HEK293 (cell line): ENCODE results near the gene USP24.

Source experiments
- CTCF ChIP-seq: fragments of 450-650 bp; formaldehyde crosslinking; IDR thresholded peaks from 2 replicates; pipeline ENCODE4 v1.5.1; 2016; ENCODE audit warnings: missing biosample characterization, missing genetic modification characterization
- HOXA7 ChIP-seq: sonication (generic); formaldehyde crosslinking; IDR thresholded peaks from 2 replicates; pipeline ENCODE4 v1.8.1; 2022; ENCODE audit warnings: missing genetic modification reagents, borderline replicate concordance
- MEIS1 ChIP-seq: sonication (generic); formaldehyde crosslinking; IDR thresholded peaks from 2 replicates; pipeline ENCODE4 v1.8.1; 2022; ENCODE audit warnings: missing genetic modification reagents, mild to moderate bottlenecking, borderline replicate concordance
- OVOL3 ChIP-seq: fragments of 450-650 bp; formaldehyde crosslinking; IDR thresholded peaks from 2 replicates; pipeline ENCODE4 v1.5.1; 2016; ENCODE audit warnings: missing biosample characterization, missing genetic modification characterization
- YY1 ChIP-seq: fragments of 450-650 bp; formaldehyde crosslinking; IDR thresholded peaks from 2 replicates; pipeline ENCODE4 v1.5.1; 2018; ENCODE audit warnings: missing biosample characterization, missing genetic modification characterization
- ZBTB49 ChIP-seq: fragments of 450-650 bp; formaldehyde crosslinking; IDR thresholded peaks from 2 replicates; pipeline ENCODE4 v1.5.1; 2016; ENCODE audit warnings: missing biosample characterization, missing genetic modification characterization, low read depth
- ZNF157 ChIP-seq: fragments of 450-650 bp; formaldehyde crosslinking; IDR thresholded peaks from 2 replicates; pipeline ENCODE4 v1.5.1; 2016; ENCODE audit warnings: missing biosample characterization, missing genetic modification characterization
- ZNF239 ChIP-seq: fragments of 450-650 bp; formaldehyde crosslinking; IDR thresholded peaks from 2 replicates; pipeline ENCODE4 v1.5.1; 2016; ENCODE audit warnings: missing biosample characterization, missing genetic modification characterization
- ZNF248 ChIP-seq: fragments of 450-650 bp; formaldehyde crosslinking; IDR thresholded peaks from 2 replicates; pipeline ENCODE4 v1.5.1; 2017; ENCODE audit warnings: missing biosample characterization, missing genetic modification characterization
- ZNF549 ChIP-seq: fragments of 450-650 bp; IDR thresholded peaks from 2 replicates; pipeline ENCODE4 v1.5.1; 2018; ENCODE audit warnings: missing biosample characterization, missing genetic modification characterization, mild to moderate bottlenecking, inconsistent platforms, moderate library complexity
- ZNF610 ChIP-seq: fragments of 450-650 bp; formaldehyde crosslinking; IDR thresholded peaks from 2 replicates; pipeline ENCODE4 v1.5.1; 2016; ENCODE audit warnings: missing biosample characterization, missing genetic modification characterization, borderline replicate concordance
- TF ChIP-seq, protein P1 (sequence below): fragments of 450-650 bp; formaldehyde crosslinking; IDR thresholded peaks from 2 replicates; pipeline ENCODE4 v1.5.0; 2017; ENCODE audit warnings: missing biosample characterization, missing genetic modification characterization, borderline replicate concordance

DNA sequence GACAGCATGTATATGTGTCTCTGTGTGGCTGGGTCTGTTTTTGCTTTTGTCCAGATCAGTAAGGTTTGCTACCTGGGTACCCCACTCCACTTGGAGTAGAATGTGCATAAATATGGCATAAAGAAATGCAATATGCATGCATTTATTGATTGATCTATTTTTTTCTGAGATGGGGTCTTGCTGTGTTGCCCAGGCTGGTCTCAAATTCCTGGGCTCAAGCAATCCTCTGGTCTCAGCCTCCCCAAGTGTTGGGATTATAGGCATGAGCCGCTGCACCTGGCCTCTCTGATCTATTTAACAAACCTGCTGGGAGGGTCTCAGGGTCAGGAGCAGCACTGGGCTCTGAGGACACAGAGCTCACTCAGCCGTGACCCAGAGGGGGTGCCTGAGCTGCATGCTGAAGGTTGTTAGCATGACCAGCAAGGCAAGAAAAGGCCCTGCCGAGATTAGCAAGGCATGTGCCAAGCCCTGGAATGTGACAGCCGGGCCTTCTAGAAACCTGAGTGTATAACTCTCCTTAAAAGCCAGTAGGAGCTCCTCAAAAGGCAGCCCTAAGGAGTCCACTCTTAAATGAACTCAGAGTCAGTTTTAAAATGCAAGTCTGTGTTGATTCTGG, 153.3 kb downstream of the USP24 start:
- TF ChIP-seq ZNF610 (no peak), ZBTB49 (tag by site-specific recombination) (no peak), HOXA7 (no peak), CTCF (tag by site-specific recombination) (no peak), YY1 (tag by site-specific recombination) (no peak), ZNF549 (tag by site-specific recombination) (no peak), OVOL3 (tag by site-specific recombination) (no peak), ZNF239 (tag by site-specific recombination) (no peak), ZNF248 (tag by site-specific recombination) (no peak), MEIS1 (CRISPR knock-in tag) (no peak), ZNF157 (tag by site-specific recombination) (no peak)
- TF ChIP-seq, protein P1, sequence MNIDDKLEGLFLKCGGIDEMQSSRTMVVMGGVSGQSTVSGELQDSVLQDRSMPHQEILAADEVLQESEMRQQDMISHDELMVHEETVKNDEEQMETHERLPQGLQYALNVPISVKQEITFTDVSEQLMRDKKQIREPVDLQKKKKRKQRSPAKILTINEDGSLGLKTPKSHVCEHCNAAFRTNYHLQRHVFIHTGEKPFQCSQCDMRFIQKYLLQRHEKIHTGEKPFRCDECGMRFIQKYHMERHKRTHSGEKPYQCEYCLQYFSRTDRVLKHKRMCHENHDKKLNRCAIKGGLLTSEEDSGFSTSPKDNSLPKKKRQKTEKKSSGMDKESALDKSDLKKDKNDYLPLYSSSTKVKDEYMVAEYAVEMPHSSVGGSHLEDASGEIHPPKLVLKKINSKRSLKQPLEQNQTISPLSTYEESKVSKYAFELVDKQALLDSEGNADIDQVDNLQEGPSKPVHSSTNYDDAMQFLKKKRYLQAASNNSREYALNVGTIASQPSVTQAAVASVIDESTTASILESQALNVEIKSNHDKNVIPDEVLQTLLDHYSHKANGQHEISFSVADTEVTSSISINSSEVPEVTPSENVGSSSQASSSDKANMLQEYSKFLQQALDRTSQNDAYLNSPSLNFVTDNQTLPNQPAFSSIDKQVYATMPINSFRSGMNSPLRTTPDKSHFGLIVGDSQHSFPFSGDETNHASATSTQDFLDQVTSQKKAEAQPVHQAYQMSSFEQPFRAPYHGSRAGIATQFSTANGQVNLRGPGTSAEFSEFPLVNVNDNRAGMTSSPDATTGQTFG (tag by site-specific recombination), result no peak
